ENCODE results near the gene EYS. TPM values are rescaled to one million over a fixed set of nuclear protein-coding genes. Genes with fewer than 3 reads are reported as not detected.
"Not testable (repeated sequence)": the region's sequence is repeated elsewhere in the genome, so short reads cannot be mapped to it uniquely, and the experiment has no call there.

The EYS gene
- polyA plus RNA-seq, 3 donors: 0.21 to 0.90 (median 0.22) TPM

DNA sequence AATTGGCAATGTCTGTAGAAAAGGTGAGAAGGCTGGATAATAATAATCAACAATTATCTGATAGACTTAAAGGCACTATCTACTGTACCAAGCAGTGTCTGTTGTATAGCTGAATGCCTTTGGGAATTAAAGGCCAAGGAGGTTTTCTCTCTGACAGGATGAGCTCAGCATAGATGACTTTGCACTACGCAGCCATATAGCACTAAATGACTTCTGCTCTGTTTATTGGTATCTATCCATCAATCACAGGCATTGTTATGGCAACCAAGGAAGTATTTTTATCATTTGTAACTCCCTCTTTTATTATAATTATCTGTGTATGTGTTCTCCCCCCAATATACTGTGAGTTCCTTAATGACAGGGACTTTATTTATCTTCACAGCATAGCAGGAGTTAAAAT lies 1417.1 kb downstream of the EYS start:
- WGBS, 3 donors: 71 to 95% (median 83%) methylated on average over 1 of the region's 1 CpG
- H3K27ac ChIP-seq (ENCODE audit: low read depth, low read length): no peak overlapping the region

DNA sequence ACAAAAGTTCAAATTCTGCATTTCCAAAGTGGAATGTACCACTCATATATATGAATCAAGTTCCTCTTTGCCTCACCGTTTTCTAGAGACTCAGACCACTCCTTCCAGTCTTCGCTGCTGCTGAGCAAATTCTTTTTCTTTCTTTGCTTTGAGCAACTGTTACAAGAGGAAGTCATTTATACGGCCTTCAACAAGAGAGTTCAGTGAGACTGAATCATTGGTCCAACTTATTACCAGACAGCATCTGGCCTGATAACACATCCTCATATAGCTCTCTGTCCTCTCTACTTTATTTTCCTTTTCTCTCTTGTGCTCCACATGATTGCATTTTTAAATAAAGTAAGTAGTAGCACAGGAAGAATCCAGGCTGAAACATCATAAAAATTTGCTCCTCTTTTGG lies 1418.7 kb downstream of the EYS start:
- 26 to 32% (median 29%) methylated on average over 3 of the region's 3 CpGs for WGBS, 3 donors

DNA sequence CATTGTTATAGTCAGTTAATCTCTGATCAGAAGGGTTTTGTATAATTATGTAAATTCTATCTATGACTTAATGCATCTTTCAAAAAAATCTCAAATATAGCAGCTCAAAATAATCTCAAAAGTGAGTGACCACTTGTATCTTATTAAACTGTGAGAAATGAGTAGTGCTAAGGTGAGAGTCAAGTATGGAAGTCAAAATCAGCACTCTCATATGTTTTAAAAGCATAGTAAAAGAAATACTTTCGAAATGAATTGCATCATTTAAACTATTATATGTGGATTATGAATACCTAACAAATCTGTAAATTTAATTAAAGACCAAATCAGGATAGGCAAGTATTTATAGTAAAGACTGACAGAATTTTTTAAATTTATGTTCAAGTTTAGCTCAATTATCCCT lies 1425.9 kb downstream of the EYS start:
- H3K27ac ChIP-seq (ENCODE audit: low read depth, low read length): no peak overlapping the region
- 67 to 85% (median 80%) methylated on average over 1 of the region's 1 CpG for WGBS, 3 donors

More for the DNA sequence above, 1418.7 kb downstream of the EYS start:
- H3K27ac ChIP-seq (ENCODE audit: low read depth, low read length): no peak overlapping the region

DNA sequence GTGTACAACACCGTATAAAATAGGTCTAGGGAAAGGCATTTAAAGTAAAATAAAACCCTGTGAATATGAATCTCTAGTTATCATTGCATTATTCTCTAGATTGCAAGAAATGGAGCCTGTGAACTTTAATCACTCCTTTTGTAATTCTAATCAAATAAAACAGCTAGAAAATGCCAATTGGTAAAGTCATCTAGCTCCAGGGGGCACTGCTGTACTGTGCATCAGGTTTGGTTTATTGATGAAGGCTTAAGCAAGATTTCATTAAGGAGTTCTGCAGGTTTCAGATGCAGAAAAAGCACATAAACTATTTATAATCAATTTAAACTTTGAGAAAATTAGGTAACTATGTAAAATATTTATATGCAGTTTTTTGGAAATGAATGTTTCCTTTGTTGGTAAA lies 1426.5 kb downstream of the EYS start:
- 28 to 64% (median 54%) methylated on average over 1 of the region's 1 CpG for WGBS, 3 donors
- no peak overlapping the region for H3K27ac ChIP-seq (ENCODE audit: low read depth, low read length)

DNA sequence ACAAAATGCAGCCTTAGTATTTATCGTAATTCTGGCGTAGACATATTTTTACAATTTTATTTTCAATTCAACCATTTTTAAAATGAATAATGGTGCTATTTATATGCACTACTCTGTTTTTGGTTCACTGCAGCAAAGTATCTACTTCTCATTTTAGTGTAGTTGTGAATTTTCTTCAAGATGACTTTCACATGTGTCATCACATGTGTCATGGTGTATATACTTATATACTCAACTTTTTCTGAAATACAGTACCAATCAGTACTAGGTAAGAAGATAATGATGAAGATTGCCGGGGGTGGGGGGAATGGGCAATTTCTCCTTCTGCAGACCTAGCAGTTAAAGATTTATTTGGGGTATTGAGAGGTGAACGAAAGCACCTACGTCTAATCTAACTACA lies 1436.9 kb downstream of the EYS start:
- WGBS, 3 donors: 88 to 96% (median 94%) methylated on average over 5 of the region's 5 CpGs
- no peak overlapping the region for H3K27ac ChIP-seq (ENCODE audit: low read depth, low read length)

DNA sequence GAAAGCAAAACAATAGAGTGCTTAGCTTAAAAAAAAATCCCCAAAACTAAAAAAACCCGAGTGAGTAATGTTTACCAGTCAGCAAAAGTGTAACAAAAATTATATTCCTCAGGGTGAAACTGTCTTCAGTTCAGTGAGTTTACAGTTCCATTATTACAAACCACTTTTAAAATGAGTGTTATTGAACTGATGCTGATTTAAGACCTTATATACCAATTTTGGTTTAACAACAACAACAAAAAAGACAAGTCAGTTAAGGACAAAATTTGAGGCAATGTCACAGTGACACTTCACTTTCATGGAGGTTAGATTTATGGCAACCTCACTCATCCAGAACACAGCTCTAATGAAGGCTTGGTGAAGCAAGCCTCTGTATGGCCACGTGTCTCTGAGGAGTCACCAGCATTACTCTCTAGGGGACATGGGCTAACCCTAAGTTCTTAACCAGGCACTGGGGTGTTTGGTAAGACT lies 1440.6 kb downstream of the EYS start:
- 47 to 63% (median 49%) methylated on average over 2 of the region's 2 CpGs for WGBS, 3 donors
- no peak overlapping the region for H3K27ac ChIP-seq (ENCODE audit: low read depth, low read length)

DNA sequence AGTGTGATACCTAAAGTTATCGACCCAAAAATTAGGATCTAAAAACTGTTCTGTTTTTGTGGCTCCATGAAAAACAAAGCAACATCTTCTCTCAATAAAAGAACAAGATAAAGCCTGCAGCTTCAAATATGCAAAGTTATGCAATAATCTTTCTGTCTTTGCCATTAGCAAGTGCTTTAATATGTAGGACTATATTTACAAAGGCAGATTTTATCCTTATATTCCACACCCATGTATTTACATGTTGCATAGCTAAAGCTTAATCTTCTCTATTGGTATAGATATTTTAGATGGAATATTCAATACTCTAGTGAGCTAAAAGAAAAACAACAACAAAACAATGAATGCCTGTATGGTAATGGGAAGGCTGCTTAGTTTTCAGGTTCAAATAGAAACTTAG lies 1443.2 kb downstream of the EYS start:
- no peak overlapping the region for H3K27ac ChIP-seq (ENCODE audit: low read depth, low read length)
- 84 to 92% (median 91%) methylated on average over 1 of the region's 1 CpG for WGBS, 3 donors

DNA sequence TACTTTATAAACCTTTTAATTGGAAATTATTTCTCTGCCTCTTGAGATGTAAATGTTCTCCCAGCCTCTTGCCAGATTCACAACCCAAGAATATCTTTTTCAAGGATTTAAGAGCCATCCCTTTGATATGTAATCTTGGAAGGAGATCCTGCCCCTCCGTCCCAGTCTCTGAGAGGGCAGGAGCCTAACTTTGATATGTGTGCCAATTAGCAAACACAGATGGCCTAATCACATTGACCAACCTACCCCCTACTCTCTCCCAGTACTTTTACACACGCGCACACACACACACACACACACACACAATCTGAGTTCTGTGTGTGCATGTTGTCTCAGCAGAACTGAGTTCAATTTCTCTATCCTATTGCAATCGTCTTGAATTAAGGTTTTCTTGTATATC lies 1447.7 kb downstream of the EYS start:
- WGBS, 3 donors: 58 to 70% (median 69%) methylated on average over 4 of the region's 4 CpGs
- no peak overlapping the region for H3K27ac ChIP-seq (ENCODE audit: low read depth, low read length)

DNA sequence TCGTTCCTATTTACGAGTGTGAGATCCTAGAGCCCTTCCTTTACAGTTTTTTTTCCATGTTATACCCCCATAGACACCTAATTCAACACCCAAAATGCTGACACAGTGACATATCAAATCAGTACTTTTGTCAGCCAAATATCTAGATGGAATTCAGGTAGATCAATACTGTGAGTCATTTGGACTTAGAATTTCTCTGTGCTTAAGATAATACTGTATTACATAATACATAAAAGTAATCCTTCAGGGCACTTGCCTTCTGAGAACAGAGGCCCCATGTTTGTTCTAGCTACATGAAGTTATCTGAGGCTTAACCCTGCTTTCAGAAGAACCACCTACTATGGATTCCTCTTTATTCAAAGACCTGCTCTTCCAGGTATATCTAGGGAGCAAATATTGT lies 1448.3 kb downstream of the EYS start:
- no peak overlapping the region for H3K27ac ChIP-seq (ENCODE audit: low read depth, low read length)
- whole genome bisulfite sequencing, 3 donors: 42 to 45% (median 44%) methylated on average over 2 of the region's 2 CpGs

DNA sequence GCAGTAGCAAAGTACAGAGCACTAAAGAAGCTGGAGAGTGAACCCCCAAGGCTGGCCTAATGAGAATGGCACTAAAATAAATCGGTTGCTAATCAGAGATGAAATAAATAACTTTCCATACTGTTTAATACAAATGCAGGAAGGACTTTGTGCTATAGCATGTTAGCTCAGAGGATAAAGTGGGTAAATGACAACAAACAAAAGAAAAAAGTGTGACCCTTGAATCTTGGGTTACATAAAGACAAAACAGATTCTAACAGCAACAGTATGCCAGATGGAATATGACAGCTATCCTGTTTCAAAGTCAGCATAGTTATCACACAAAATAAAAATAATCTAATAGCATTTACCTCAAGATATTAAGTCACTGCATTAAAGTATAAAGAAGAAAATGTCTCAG lies 1448.7 kb downstream of the EYS start:
- no peak overlapping the region for H3K27ac ChIP-seq (ENCODE audit: low read depth, low read length)
- WGBS, 3 donors: 50 to 81% (median 63%) methylated on average over 1 of the region's 1 CpG

DNA sequence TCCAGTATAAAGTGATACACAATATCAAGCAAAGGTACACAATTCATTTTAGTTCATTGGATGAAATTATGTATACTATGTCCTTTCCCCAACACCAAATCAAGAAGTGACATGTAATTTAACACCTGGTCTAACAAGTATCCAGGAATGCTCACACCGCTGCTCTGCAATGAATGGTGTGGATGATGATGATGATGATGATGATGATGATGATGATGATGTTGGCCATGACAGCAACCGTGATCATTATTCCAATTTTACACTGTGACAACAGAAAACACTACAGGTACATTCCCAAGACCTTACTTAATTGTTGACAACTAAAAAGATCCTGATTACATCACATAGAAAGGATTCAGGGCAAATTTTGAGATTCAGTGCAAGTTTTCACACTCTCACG lies 1449.4 kb downstream of the EYS start:
- 31 to 32% (median 32%) methylated on average over 3 of the region's 3 CpGs for WGBS, 3 donors
- H3K27ac ChIP-seq (ENCODE audit: low read depth, low read length): no peak overlapping the region

DNA sequence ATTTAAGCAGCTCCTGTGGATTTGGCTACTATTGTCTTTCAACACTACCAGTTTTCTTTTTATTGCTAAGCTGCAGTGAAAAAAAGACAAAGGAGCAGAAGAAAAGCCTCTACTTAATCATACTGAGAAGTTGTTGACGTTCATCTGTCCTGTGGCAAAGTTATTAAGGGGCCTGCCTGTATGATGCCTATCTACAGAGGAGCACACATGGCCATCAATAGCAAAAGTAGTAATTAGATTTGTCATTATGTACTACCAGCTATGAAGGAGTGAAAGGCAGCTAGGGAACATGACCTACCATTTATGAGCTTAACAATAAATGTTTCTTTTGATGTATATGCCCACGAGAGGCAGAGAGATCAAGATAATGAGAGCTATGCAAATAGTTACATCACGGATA lies 1450.5 kb downstream of the EYS start:
- H3K27ac ChIP-seq (ENCODE audit: low read depth, low read length): no peak overlapping the region

DNA sequence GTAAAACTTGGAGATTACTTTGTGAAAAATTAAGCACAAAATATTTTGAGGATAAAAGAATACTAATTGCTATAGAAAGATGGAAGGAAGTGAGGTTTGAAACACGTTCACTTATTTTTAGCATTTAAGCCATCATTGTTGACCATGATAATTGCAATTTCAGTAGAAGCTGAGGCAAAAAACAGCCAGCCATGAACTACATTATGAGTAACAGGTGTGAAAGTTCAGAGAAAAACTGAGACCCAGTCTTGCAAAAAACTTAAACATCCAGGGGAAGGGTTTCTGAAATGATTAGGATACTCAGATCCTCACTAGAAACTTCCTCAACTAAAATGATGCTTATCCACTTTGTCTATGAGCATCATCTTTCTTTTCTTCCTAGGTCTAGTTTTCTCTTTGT lies 1452.0 kb downstream of the EYS start:
- H3K27ac ChIP-seq (ENCODE audit: low read depth, low read length): no peak overlapping the region
- WGBS, 3 donors: 52 to 73% (median 73%) methylated on average over 1 of the region's 1 CpG

More for the DNA sequence above, 1450.5 kb downstream of the EYS start:
- 45 to 85% (median 82%) methylated on average over 3 of the region's 3 CpGs for WGBS, 3 donors

DNA sequence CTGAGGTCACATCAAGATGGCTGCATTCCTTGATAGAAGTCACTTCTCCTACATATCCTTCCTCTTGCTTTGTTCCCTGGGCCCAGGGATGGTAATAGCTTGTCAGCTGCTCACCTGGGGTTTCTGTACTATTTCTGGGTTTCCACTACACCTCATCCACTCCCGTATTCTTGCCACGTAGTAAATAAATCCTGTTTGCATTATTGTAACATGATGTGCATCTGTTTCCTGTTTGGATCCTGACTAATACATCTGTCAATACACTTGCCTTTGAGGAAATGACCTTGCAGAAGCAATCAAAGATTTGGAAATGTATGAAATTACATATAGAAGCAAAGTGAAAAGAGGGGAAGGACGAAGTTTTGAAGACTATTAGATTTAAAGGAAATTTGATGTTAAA lies 1452.5 kb downstream of the EYS start:
- WGBS, 3 donors: 31 to 49% (median 42%) methylated on average over 3 of the region's 3 CpGs
- H3K27ac ChIP-seq (ENCODE audit: low read depth, low read length): no peak overlapping the region

DNA sequence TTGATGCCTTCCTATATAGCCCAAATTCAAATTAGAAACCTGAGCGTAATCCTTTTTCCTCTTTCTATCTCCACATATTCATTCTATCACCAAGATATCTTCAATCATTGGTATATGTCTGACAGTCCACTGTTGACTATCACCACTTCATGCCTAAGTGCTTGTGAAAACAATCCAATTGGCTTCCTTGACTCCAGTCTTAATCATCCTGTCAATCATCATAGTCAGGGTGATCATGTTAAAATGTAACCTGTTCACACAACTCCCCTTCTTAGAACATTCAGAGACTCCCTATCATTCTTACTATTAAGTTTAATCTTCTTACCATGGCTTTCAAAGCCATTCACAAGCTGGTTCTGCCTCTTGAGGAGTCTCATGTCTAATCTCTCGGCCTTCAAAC lies 1454.8 kb downstream of the EYS start:
- WGBS, 3 donors: 56 to 92% (median 88%) methylated on average over 2 of the region's 2 CpGs
- no peak overlapping the region for H3K27ac ChIP-seq (ENCODE audit: low read depth, low read length)

DNA sequence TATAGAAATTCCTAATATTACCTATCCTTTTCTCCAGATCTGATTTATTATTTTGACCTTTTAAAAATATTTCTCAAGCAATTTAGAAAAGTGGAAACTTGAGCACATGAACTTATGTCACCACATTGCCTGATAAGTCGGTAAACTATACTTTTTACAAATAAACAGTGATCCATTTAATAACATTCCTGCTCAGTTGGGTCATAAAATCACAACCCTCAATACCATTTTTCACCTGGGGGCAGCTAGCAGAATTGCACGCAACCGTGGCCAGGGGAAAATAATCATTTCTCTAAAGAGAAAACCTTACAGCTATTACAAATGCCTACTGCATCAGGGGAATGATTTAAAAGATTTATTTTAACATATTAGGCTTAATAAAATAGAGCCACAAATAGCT lies 1456.9 kb downstream of the EYS start:
- no peak overlapping the region for H3K27ac ChIP-seq (ENCODE audit: low read depth, low read length)
- 70 to 74% (median 72%) methylated on average over 3 of the region's 3 CpGs for WGBS, 3 donors

DNA sequence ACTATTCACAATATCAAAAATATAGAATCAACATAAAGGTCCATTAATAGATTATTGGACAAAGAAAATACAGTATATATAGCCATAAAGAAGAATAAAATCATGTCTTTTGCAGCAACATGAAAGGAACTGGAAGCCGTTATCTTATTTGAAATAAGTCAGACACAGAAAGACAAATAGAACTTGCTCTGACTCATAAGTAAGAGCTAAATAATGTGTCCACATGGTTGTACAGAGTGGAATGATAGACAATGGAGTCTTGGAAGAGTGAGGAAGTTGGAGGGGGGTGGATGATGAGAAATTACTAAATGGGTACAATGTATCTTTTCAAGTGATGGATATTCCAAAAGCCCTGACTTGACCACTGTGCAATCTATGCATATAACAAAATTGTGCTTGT lies 1457.9 kb downstream of the EYS start:
- H3K27ac ChIP-seq (ENCODE audit: low read depth, low read length): no peak overlapping the region
- 56 to 91% (median 82%) methylated on average over 1 of the region's 1 CpG for WGBS, 3 donors

DNA sequence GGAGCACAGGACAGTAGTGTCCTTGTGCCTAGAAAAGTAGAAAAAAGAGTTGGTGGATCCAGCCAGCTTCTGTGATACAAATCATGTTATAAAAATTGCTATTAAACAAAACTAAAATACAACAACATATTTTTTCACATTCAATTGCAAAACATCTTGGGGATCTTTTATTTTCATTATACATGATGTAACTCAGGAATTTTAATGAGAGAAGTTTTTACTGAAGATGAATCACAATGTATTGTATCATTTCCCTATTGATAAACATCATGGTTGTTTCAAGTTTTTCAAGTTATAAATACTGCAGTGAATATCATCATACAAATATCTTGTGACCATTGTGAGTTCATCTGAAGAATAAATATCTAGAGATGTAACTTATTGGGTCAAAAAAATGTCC lies 1463.4 kb downstream of the EYS start:
- H3K27ac ChIP-seq (ENCODE audit: low read depth, low read length): no peak overlapping the region

DNA sequence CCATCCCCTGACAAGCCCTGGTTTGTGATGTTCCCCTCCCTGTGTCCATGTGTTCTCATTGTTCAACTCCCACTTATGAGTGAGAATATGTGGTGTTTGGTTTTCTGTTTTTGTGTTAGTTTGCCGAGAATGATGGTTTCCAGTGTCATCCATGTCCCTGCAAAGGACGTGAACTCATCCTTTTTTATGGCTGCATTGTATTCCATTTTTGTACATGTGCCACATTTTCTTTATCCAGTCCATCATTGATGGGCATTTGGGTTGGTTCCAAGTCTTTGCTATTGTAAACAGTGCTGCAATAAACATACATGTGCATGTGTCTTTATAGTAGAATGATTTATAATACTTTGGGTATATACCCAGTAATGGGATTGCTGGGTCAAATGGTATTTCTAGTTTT lies 1468.1 kb downstream of the EYS start:
- WGBS, 3 donors: 79 to 90% (median 84%) methylated on average over 2 of the region's 2 CpGs
- H3K27ac ChIP-seq (ENCODE audit: low read depth, low read length): not testable (repeated sequence)

DNA sequence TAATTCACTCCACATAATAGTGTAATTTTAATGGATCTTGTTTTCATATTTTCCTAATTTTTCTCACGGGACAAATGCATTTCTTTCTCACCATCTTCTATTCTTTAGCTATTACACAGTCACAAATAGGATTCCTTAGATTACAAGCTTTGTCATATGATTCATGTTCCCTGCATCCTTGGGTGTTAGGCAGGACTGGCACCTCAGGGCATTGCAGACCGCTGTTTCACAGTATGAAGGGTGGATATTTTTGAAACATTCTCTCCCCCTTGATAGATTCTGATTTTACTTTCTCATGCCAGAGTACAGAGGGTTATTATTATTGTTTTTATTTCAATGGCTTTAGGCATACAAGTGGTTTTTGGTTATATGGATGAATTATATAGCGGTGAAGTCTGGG lies 1469.0 kb downstream of the EYS start:
- H3K27ac ChIP-seq (ENCODE audit: low read depth, low read length): no peak overlapping the region
- 76 to 92% (median 89%) methylated on average over 3 of the region's 3 CpGs for WGBS, 3 donors

DNA sequence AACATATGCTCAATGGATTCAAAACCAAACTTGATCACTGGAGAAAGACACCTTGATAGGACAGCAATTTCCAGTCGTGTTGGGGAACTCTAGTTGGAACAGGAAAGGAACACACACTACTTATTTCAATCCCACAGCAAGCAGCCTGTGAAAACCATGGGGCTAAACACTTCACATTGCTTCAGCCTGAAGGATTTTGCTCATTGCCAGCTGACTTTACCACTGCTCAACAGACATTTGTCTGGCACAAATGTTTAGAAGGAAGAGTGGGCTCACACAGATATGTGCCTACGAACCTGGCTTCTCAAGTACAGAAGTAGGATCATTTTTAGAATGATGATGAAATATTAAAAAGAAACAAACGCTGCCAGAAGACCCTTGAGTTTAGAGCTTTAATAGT lies 1473.3 kb downstream of the EYS start:
- H3K27ac ChIP-seq (ENCODE audit: low read depth, low read length): no peak overlapping the region
- WGBS, 3 donors: 49 to 62% (median 60%) methylated on average over 3 of the region's 3 CpGs

All from adipose tissue (tissue), 3 donors.